ENCODE data around the gene WDR46. TPM values are rescaled to one million over a fixed set of nuclear protein-coding genes. Genes with fewer than 3 reads are reported as not detected.

The WDR46 gene
- total and polyA plus RNA-seq, 2 of the 8 experiments (the other 6 are each of a cell fraction or from before 2014, with no cell fraction given) = 69.7 to 91.0 TPM

- Histone ChIP-seq H3K36me3 (ENCODE audit: control insufficient read depth in 2 of 4, insufficient read depth in 4 of 4, low read length in 3 of 4) (peaks cover 17 to 34% (median 30%) of the 10 kb centered on the region in 4 experiments), H3K9ac (replicated peaks in 1 of 4; ENCODE audit: extremely low read depth in 1 of 4, low read depth in 3 of 4, low read length in 3 of 4) (peak overlapping the region; percentile 74 to 85 (median 80)), H3K4me2 (ENCODE audit: insufficient read depth in 1 of 2, low read depth in 2 of 2, low read length in 2 of 2) (peak overlapping the region; percentile 76 to 92), H2BK20ac (ENCODE audit: low read length) (no peak overlapping the region), H2AFZ (ENCODE audit: low read length) (no peak overlapping the region), H4K5ac (ENCODE audit: insufficient read length, low read depth, low read length) (no peak overlapping the region), H2AK5ac (ENCODE audit: low read depth, low read length) (no peak overlapping the region), H3K56ac (replicated peaks; ENCODE audit: insufficient read length, low read depth, low read length) (no peak overlapping the region), H3K27ac (ENCODE audit: low read depth, low read length) (peak overlapping the region; percentile 37; the same call in 1 of the 2 replicates), H3K23ac (ENCODE audit: insufficient read length) (no peak overlapping the region), H3K79me1 (ENCODE audit: low read depth, low read length) (peaks cover 8% of the 10 kb centered on the region; the same call in 1 of the 2 replicates), H3K14ac (ENCODE audit: insufficient read length) (no peak overlapping the region), H4K91ac (replicated peaks; ENCODE audit: insufficient read length, low read length) (no peak overlapping the region), H2BK120ac (replicated peaks; ENCODE audit: low read depth, low read length) (no peak overlapping the region), H2BK12ac (ENCODE audit: low read depth, low read length) (no peak overlapping the region), H3K4ac (replicated peaks; ENCODE audit: insufficient read length, low read depth, low read length) (no peak overlapping the region), H4K8ac (ENCODE audit: extremely low read depth, insufficient read depth, low read length) (0 out of 2 replicates have a peak overlapping the region, but pooled peaks have one; percentile 90), H3K18ac (ENCODE audit: extremely low read depth, low read length) (no peak overlapping the region), H3K27me3 (replicated peaks in 1 of 4; ENCODE audit: control insufficient read depth in 3 of 4, extremely low read depth in 1 of 4, insufficient read depth in 3 of 4, low read length in 3 of 4) (no peaks in the 10 kb centered on the region), H3K23me2 (ENCODE audit: low read depth, low read length) (peaks cover 8% of the 10 kb centered on the region; the same call in 1 of the 2 replicates), H2BK5ac (ENCODE audit: low read depth, low read length) (no peak overlapping the region), H2BK15ac (ENCODE audit: low read length) (no peak overlapping the region), H3K4me3 (ENCODE audit: extremely low read depth in 1 of 4, insufficient read depth in 2 of 4, low read depth in 3 of 4, low read length in 4 of 4) (peak overlapping the region; percentile 74 to 97 (median 84)), H3K4me1 (replicated peaks in 1 of 4; ENCODE audit: control insufficient read depth in 3 of 4, insufficient read depth in 4 of 4, low read length in 3 of 4) (peaks cover 0 to 11% (median 5%) of the 10 kb centered on the region in 4 experiments; a peak in 5 of 7 replicates), H3K9me3 (ENCODE audit: insufficient read depth in 2 of 2, low read depth in 1 of 2, low read length in 1 of 2) (no peaks in the 10 kb centered on the region; a peak in 1 of 4 replicates), H3K79me2 (ENCODE audit: control insufficient read depth in 1 of 2, insufficient read depth in 2 of 2, low read length in 2 of 2) (peaks cover 4 to 31% of the 10 kb centered on the region in 2 experiments; a peak in 3 of 4 replicates), H4K20me1 (replicated peaks in 1 of 2; ENCODE audit: control insufficient read depth in 1 of 2, insufficient read depth in 2 of 2, low read length in 2 of 2) (peaks cover 0 to 6% of the 10 kb centered on the region in 2 experiments)
- DNase-seq (ENCODE audit: low read depth in 1 of 2, low spot score in 2 of 2) (no peak), FAIRE-seq (no peak)
- TF ChIP-seq SIN3A (conservative IDR thresholded peaks at IDR 0.05 in 1 of 2, IDR thresholded peaks at IDR 0.05 in 1 of 2; ENCODE audit: low read depth in 1 of 2, low read length in 2 of 2) = no peak
- TF ChIP-seq KDM5A (IDR thresholded peaks at IDR 0.05; ENCODE audit: low read length) = 0 out of 2 replicates have a peak, but pooled peaks have one; percentile 30
- no peak for TF ChIP-seq TAF7 (optimal IDR thresholded peaks at IDR 0.05; ENCODE audit: borderline replicate concordance, low read depth, low read length)
- TF ChIP-seq PHF8 (conservative IDR thresholded peaks at IDR 0.05; ENCODE audit: low read depth, low read length) = 0 out of 2 replicates have a peak, but pooled peaks have one; percentile 22
- 7% methylated on average over 14 of the region's 14 CpGs; no CpG with 5 or more reads in 1 of the 2 experiments for WGBS, 2 experiments (ENCODE audit: extremely low coverage in 1 of 2, insufficient coverage in 1 of 2, insufficient read length in 1 of 2, insufficient replicate concordance in 2 of 2, low coverage in 1 of 2, low lambda C conversion rate in 2 of 2, missing lambda C conversion rate in 1 of 2)
- POLR2A ChIA-PET (ENCODE audit: partially characterized antibody) = interaction anchor here (0.6 to 16.7 kb wide), 12 partner anchors 9 to 318 kb away, joined by 3 to 337 read pairs (median 4); partner anchors contain the start of genes B3GALT4, RGL2, RPS18 and TAPBP
- CTCF ChIA-PET (ENCODE audit: partially characterized antibody) = interaction anchor here (0.5 to 7.2 kb wide), 5 partner anchors 8 to 117 kb away, joined by 3 to 81 read pairs (median 4); partner anchors contain the start of genes B3GALT4 and RGL2
Measured at GRCh38 chr6:33289784-33290315, 811 bp upstream of the WDR46 start.
